Astrocyte (in vitro differentiated cells and primary cell): ENCODE results near the gene ROGDI.

Experiments
- CTCF ChIP-seq: IDR thresholded peaks from 2 replicates; pipeline ENCODE4 v1.5.1; 2011; ENCODE audit warnings: low read depth, mild to moderate bottlenecking, inconsistent platforms, low read length, moderate library complexity; ENCODE audit not compliant: insufficient read depth
- EZH2 ChIP-seq: IDR thresholded peaks from 2 replicates; pipeline ENCODE4 v1.6.1; 2012; ENCODE audit warnings: mild to moderate bottlenecking, low read length, inconsistent platforms; ENCODE audit not compliant: insufficient read depth

GRCh38 chr16:4826980-4827379 is 24.5 kb upstream of the ROGDI start:
- TF ChIP-seq CTCF (no peak), EZH2 (no peak)
